Spleen (tissue), 7 donors: Measurements from ENCODE around the gene CFAP157.

Experiments
- CTCF ChIP-seq, 11 experiments: fragments of 200-600 bp in 7 of 11; fragments of 450-650 bp in 4 of 11; sonication (generic) in 4 of 11; IDR thresholded peaks in 8 of 11; conservative IDR thresholded peaks in 3 of 11; 1 replicate in 7 of 11; 2 replicates in 4 of 11; pipeline versions ENCODE4 v1.4.0 to v1.8.0; 2016 to 2021; ENCODE audit warnings: antibody characterized with exemption in 11 of 11, inconsistent platforms in 4 of 11, mild to moderate bottlenecking in 1 of 11
- POLR2A ChIP-seq, 3 donors: fragments of 450-650 bp; IDR thresholded peaks; one replicate each; pipeline ENCODE4 v1.5.1; 2017; ENCODE audit warnings: antibody characterized with exemption in 3 of 3, mild to moderate bottlenecking in 1 of 3
- POLR2AphosphoS5 ChIP-seq, 3 donors: sonication (generic); formaldehyde crosslinking; IDR thresholded peaks; one replicate each; pipeline ENCODE4 v1.5.1; 2017; ENCODE audit warnings: antibody characterized with exemption in 3 of 3
- donor health status: DM: no; HTN: no; CAD: no; lungs with moderate emphysema.
- donor health status: DM: no; HTN: no; CAD: no.
- donor health status: DM: no; HTN: no; CAD: no.

GRCh38 chr9:127705577-127706379, 1.0 kb upstream of the CFAP157 start:
- TF ChIP-seq CTCF (IDR thresholded peaks at IDR 0.05 in 8 of 11, conservative IDR thresholded peaks at IDR 0.05 in 3 of 11), result no peak
- no peak for TF ChIP-seq POLR2A (IDR thresholded peaks at IDR 0.05)
- no peak for TF ChIP-seq POLR2AphosphoS5 (IDR thresholded peaks at IDR 0.05)
